ENCODE results near the gene LRCH4. TPM values are rescaled to one million over a fixed set of nuclear protein-coding genes. Genes with fewer than 3 reads are reported as not detected.
"Not testable (repeated sequence)": the region's sequence is repeated elsewhere in the genome, so short reads cannot be mapped to it uniquely, and the experiment has no call there.

LRCH4 gene
- total RNA-seq, 1 donor from 2014 or later, result 26.6 TPM

- peaks cover 16% of the 10 kb centered on the region for H3K36me3 ChIP-seq
- peak overlapping the region; percentile 90 for H3K27ac ChIP-seq (replicated peaks)
- no peak for DNase-seq
- H3K9me3 ChIP-seq (replicated peaks), result no peaks in the 10 kb centered on the region
- H3K4me1 ChIP-seq, result peaks cover 56% of the 10 kb centered on the region
- intact Hi-C loops (cut with micrococcal nuclease), result loop anchor here (10.0 kb wide), 1 partner anchor 72 kb away; the partner anchor contains the start of gene TSC22D4
- TF ChIP-seq CTCF (IDR thresholded peaks at IDR 0.05; ENCODE audit: borderline replicate concordance), result no peak
- no peaks in the 10 kb centered on the region for H3K27me3 ChIP-seq (ENCODE audit: low read depth)
- no peak overlapping the region for H3K4me3 ChIP-seq
Observed at GRCh38 chr7:100546129-100546925, 39.6 kb downstream of the LRCH4 start.

- Histone ChIP-seq H3K4me1 (peaks cover 60% of the 10 kb centered on the region), H3K4me3 (no peak overlapping the region), H3K9me3 (replicated peaks) (no peaks in the 10 kb centered on the region), H3K27ac (replicated peaks) (peak overlapping the region; percentile 90), H3K36me3 (peaks cover 8% of the 10 kb centered on the region), H3K27me3 (ENCODE audit: low read depth) (no peaks in the 10 kb centered on the region)
- intact Hi-C loops (cut with micrococcal nuclease), result loop anchor here (10.0 kb wide), 1 partner anchor 71 kb away; the partner anchor contains the start of gene TSC22D4
- TF ChIP-seq CTCF (IDR thresholded peaks at IDR 0.05; ENCODE audit: borderline replicate concordance), result no peak
- no peak for DNase-seq
Observed at GRCh38 chr7:100545360-100546128, 40.4 kb downstream of the LRCH4 start.

GRCh38 chr7:100544967-100545359 lies 41.0 kb downstream of the LRCH4 start:
- H3K4me3 ChIP-seq, result no peak overlapping the region
- peak overlapping the region; percentile 90 for H3K27ac ChIP-seq (replicated peaks)
- no peak for DNase-seq
- H3K9me3 ChIP-seq (replicated peaks), result no peaks in the 10 kb centered on the region
- H3K4me1 ChIP-seq, result peaks cover 65% of the 10 kb centered on the region
- TF ChIP-seq CTCF (IDR thresholded peaks at IDR 0.05; ENCODE audit: borderline replicate concordance), result no peak
- intact Hi-C loops (cut with micrococcal nuclease), result loop anchor here (10.0 kb wide), 1 partner anchor 70 kb away; the partner anchor contains the start of gene TSC22D4
- H3K36me3 ChIP-seq, result peaks cover 4% of the 10 kb centered on the region
- H3K27me3 ChIP-seq (ENCODE audit: low read depth), result no peaks in the 10 kb centered on the region

GRCh38 chr7:100544386-100544785 lies 41.5 kb downstream of the LRCH4 start:
- intact Hi-C loops (cut with micrococcal nuclease), result loop anchor here (10.0 kb wide), 1 partner anchor 70 kb away; the partner anchor contains the start of gene TSC22D4
- TF ChIP-seq CTCF (IDR thresholded peaks at IDR 0.05; ENCODE audit: borderline replicate concordance), result no peak
- H3K9me3 ChIP-seq (replicated peaks), result no peaks in the 10 kb centered on the region
- H3K27me3 ChIP-seq (ENCODE audit: low read depth), result no peaks in the 10 kb centered on the region
- H3K4me1 ChIP-seq, result peaks cover 70% of the 10 kb centered on the region
- H3K36me3 ChIP-seq, result peaks cover 4% of the 10 kb centered on the region
- H3K27ac ChIP-seq (replicated peaks), result peak overlapping the region; percentile 90
- no peak for DNase-seq
- H3K4me3 ChIP-seq, result no peak overlapping the region

- peaks cover 68% of the 10 kb centered on the region for H3K4me1 ChIP-seq
- TF ChIP-seq CTCF (IDR thresholded peaks at IDR 0.05; ENCODE audit: borderline replicate concordance), result no peak
- H3K36me3 ChIP-seq, result no peaks in the 10 kb centered on the region
- no peaks in the 10 kb centered on the region for H3K27me3 ChIP-seq (ENCODE audit: low read depth)
- no peak for DNase-seq
- peak overlapping the region; percentile 90 for H3K27ac ChIP-seq (replicated peaks)
- intact Hi-C loops (cut with micrococcal nuclease), result loop anchor here (10.0 kb wide), 1 partner anchor 69 kb away; the partner anchor contains the start of gene TSC22D4
- no peaks in the 10 kb centered on the region for H3K9me3 ChIP-seq (replicated peaks)
- H3K4me3 ChIP-seq, result no peak overlapping the region
Observed at GRCh38 chr7:100543586-100543985, 42.3 kb downstream of the LRCH4 start.

GRCh38 chr7:100541309-100541708 lies 44.6 kb downstream of the LRCH4 start:
- not testable (repeated sequence) for H3K9me3 ChIP-seq (replicated peaks); H3K27me3 ChIP-seq (ENCODE audit: low read depth); H3K27ac ChIP-seq (replicated peaks); DNase-seq; H3K36me3 ChIP-seq; H3K4me3 ChIP-seq
- intact Hi-C loops (cut with micrococcal nuclease), result loop anchor here (10.0 kb wide), 1 partner anchor 67 kb away; the partner anchor contains the start of gene TSC22D4
- peaks cover 52% of the 10 kb centered on the region for H3K4me1 ChIP-seq

Measured in left ventricle myocardium inferior (tissue), 1 donor.